Left colon (tissue), 2 donors: ENCODE measurements around the gene UQCRH. TPM values are rescaled to one million over a fixed set of nuclear protein-coding genes. Genes with fewer than 3 reads are reported as not detected.
"Not testable (repeated sequence)": the region's sequence is repeated elsewhere in the genome, so short reads cannot be mapped to it uniquely, and the experiment has no call there.

Experiments used
- ATAC-seq: fragments of 200-7000 bp; cut with Tn5 transposase; one replicate; pipeline ENCODE4 v1.9.1; 2020; ENCODE audit warnings: mild to moderate bottlenecking, moderate library complexity
- DNase-seq, 2 donors: peaks; one replicate each; pipeline ENCODE4 v3.0.0-alpha.2; 2020
- intact Hi-C, 2 donors: fragments of 100-400 bp; cut with DNase I in 1 of 2; cut with micrococcal nuclease in 1 of 2; formaldehyde crosslinking; loops; one replicate each; pipeline versions ENCODE4 v1.11.2 to v1.14.0; 2022; cut with DNase I, micrococcal nuclease
- total RNA-seq, 2 donors: library from RNA; stranded (reverse); fragmentation: NEBNext Ultra II Directional; extraction: Animal tissue kit (Norgen Biotek cat#: 25700); gene quantifications; one replicate each; pipeline ENCODE4 v1.2.1, GENCODE V29; 2021
- donor health status: DM: no; HTN: no; CAD: no.
- donor health status: DM: yes; HTN: yes; CAD: no.

The UQCRH gene
- total RNA-seq, 2 donors from 2014 or later: 362 to 413 TPM

DNA sequence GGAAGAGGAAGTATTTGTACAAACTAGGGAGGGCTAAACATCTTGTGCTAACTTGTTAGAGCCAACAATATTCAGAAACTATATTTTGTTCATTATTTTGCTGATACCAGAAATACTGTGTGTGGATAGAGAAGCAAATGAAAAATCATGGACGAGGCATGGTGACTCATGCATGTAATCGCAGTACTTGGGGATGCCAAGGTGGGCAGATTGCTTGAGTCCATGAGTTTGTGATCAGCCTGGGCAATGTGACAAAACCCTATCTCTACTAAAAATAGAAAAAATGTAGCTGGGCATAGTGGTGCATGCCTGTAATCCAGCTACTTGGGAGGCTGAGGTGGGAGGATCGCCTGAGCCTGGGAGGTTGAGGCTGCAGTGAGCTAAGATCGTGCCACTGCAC, 13.5 kb upstream of the UQCRH start:
- no peak for ATAC-seq
- intact Hi-C loops: no loop called here
- no peak for DNase-seq

DNA sequence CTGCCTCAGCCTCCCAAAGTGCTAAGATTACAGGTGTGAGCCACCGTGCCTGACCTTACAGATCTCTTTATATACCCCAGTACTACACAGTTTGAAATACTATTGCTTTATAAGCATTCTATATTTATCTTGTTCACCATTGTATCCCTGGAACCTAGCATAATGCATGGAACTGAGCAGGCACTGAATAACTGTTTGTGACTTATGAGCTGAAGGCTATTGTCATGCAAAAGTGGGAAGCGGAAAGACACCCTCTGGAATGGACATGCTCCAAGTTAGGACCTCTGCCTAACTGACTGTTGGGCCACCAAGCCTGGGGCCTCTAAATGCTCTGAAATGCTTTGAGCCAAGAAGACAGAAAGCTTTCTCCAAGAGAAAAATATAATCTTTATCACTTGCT, 8.2 kb upstream of the UQCRH start:
- DNase-seq (no peak), ATAC-seq (no peak)
- intact Hi-C loops: no loop called here

DNA sequence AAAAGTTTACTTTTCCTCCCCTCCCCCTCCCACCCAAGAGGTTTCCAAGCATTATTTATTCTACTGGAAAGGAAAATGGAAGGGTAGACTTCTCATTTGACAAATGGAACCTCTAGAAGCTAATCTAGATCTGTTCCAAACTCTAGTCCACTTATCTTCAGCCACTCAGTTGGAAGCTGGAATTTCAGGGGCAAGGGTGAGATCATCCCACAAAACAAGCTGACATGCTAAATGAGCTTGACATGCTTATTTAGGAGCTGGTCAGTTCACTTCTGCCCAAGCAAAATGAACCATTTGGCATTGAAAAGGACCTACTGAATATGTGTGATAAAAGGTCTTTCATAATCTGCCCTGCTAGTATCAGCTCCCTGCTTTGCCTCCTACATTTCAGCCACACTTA, 5.1 kb upstream of the UQCRH start:
- ATAC-seq (no peak), DNase-seq (no peak)
- intact Hi-C loops: no loop called here

GRCh38 chr1:46300673-46301405, 2.7 kb upstream of the UQCRH start:
- DNase-seq (peak in 1 of 2 donors; percentile 15), ATAC-seq (no peak)
- intact Hi-C loops: no loop called here

DNA sequence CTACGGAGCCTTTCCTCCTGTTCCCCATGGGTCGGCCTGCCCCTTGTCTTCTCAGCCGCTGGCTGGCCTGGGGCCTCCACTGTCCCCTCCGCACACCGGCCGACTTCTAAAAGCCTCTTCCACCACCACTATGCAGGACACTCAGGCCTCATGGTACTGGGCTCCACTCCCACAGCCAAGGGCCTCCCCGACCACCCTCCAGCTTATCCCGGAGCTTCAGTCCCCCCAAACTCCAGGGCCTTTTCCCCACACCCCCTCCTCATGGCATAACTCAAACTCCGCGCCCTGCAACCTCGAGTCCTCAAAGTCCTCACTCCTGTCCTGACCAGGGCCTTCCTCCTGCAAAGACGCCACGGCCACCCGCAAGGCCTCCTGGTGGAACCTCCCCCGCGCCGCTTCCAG, 2.1 kb upstream of the UQCRH start:
- intact Hi-C loops: no loop called here
- ATAC-seq (no peak), DNase-seq (no peak)

GRCh38 chr1:46301808-46302640, 1.5 kb upstream of the UQCRH start:
- ATAC-seq (peak; percentile 48), DNase-seq (peak; percentile 57 to 74)
- intact Hi-C loops: no loop called here

GRCh38 chr1:46302641-46303037, 859 bp upstream of the UQCRH start:
- DNase-seq: peak; percentile 28 to 55
- intact Hi-C loops: no loop called here
- peak; percentile 38 for ATAC-seq

GRCh38 chr1:46303872-46304326, 401 bp downstream of the UQCRH start:
- ATAC-seq (no peak), DNase-seq (no peak)
- intact Hi-C loops: no loop called here

GRCh38 chr1:46306159-46306530, 2.6 kb downstream of the UQCRH start:
- no peak for ATAC-seq
- DNase-seq: no peak
- intact Hi-C loops: no loop called here

GRCh38 chr1:46309401-46310159, 6.1 kb downstream of the UQCRH start:
- intact Hi-C loops: no loop called here
- DNase-seq (no peak), ATAC-seq (no peak)

- intact Hi-C loops: no loop called here
- ATAC-seq: no peak
- DNase-seq: no peak
These were observed 6.8 kb downstream of the UQCRH start for GRCh38 chr1:46310321-46310720.

- intact Hi-C loops: no loop called here
- DNase-seq (no peak), ATAC-seq (no peak)
These were observed 12.3 kb downstream of the UQCRH start for GRCh38 chr1:46315669-46316403.

- no peak for DNase-seq
- ATAC-seq: no peak
- intact Hi-C loops: no loop called here
These were observed 13.8 kb downstream of the UQCRH start for GRCh38 chr1:46317323-46317722.

GRCh38 chr1:46319301-46319700, 15.8 kb downstream of the UQCRH start:
- DNase-seq, intact Hi-C loops: not testable (repeated sequence)
- peak; percentile 17 for ATAC-seq

- DNase-seq, intact Hi-C loops, ATAC-seq: not testable (repeated sequence)
These were observed 16.7 kb downstream of the UQCRH start for GRCh38 chr1:46319960-46320914.

DNA sequence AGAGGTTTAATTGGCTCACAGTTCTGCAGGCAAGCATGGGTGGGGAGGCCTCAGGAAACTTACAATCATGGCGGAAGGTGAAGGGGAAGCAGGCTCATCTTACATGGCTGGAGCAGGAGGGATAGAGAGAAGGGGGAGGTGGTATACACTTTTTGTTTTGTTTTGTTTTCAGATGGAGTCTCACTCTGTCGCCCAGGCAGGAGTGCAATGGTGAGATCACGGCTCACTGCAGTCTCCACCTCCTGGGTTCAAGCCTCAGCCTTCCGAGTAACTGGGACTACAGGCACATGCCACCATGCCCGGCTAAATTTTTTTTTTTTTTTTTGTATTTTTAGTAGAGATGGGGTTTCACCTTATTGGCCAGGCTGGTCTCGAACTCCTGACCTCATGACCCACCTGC, 18.7 kb downstream of the UQCRH start:
- DNase-seq, ATAC-seq, intact Hi-C loops: not testable (repeated sequence)

DNA sequence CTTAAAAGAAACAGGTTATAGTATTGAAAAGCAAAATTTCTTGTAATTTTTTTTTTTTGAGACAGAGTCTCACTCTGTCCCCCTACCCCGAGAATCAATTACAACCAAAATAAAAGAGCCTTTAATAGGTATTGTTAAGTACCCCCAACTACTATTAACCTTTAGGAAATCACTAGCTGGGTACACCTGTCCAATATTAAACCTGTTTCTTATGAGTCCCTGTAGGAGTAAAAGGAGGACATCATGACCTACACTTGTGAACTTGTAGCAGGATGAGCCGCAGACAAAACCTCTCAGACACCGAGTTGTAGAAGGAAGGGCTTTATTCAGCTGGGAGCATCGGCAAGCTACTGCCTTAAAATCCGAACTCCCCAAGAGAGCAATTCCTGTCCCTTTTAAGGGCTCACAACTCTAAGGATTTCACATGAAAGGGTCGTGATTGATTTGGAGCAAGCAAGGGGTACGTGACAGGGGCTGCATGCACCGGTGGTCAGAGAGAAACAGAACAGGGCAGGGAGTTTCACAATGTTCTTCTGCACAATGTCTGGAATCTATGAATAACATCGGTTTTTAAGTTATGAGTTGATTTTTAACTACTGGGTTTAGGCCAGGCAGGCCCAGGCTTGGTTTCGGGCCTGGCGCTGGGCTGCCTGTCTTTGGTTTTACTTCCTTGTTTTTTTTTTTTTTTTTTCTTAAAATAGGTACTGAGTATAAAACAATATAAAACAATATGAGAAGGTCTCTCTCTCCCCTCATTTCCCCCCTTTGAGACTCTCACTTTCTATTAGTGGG, 22.0 kb downstream of the UQCRH start:
- ATAC-seq, intact Hi-C loops, DNase-seq: not testable (repeated sequence)
